Psoas muscle (tissue), 8 donors: ENCODE results near the gene MAPKAP1. TPM values are rescaled to one million over a fixed set of nuclear protein-coding genes. Genes with fewer than 3 reads are reported as not detected.
"Not testable (repeated sequence)": the region's sequence is repeated elsewhere in the genome, so short reads cannot be mapped to it uniquely, and the experiment has no call there.

ENCODE experiments used
- ATAC-seq, 4 donors: fragments of 200-7000 bp; cut with Tn5 transposase; one replicate each; pipeline ENCODE4 v1.9.1; 2020; ENCODE audit warnings: moderate library complexity in 3 of 4, mild to moderate bottlenecking in 2 of 4
- DNase-seq, 2 donors: peaks; one replicate each; pipeline ENCODE4 v3.0.0-alpha.2; 2020
- H3K27ac ChIP-seq: fragments of 200-600 bp; one replicate; pipeline ENCODE4 v1.8.0; 2022
- H3K27me3 ChIP-seq, 3 donors: fragments of 200-600 bp in 1 of 3; one replicate each; pipeline versions ENCODE4 v1.6.1 to v1.8.0; 2013 to 2022; ENCODE audit warnings: low read length in 2 of 3, mild to moderate bottlenecking in 2 of 3, moderate library complexity in 1 of 3; ENCODE audit not compliant: insufficient read depth in 3 of 3
- H3K36me3 ChIP-seq, 2 donors: fragments of 200-600 bp in 1 of 2; one replicate each; pipeline versions ENCODE4 v1.6.1 to v1.8.0; 2013 to 2022; ENCODE audit warnings: low read depth in 1 of 2, mild to moderate bottlenecking in 1 of 2, moderate library complexity in 1 of 2; ENCODE audit not compliant: insufficient read depth in 1 of 2
- H3K4me1 ChIP-seq: fragments of 200-600 bp; one replicate; pipeline ENCODE4 v1.8.0; 2022
- H3K4me3 ChIP-seq: fragments of 200-600 bp; one replicate; pipeline ENCODE4 v1.8.0; 2022; ENCODE audit warnings: mild to moderate bottlenecking
- H3K9me3 ChIP-seq: fragments of 200-600 bp; one replicate; pipeline ENCODE4 v1.8.0; 2022
- CTCF ChIP-seq: fragments of 200-600 bp; IDR thresholded peaks from one replicate; pipeline ENCODE4 v1.8.0; 2022; ENCODE audit warnings: antibody characterized with exemption
- WGBS, 3 donors: extraction: QIAGEN DNeasy Blood & Tissue Kit; methylation state at CpG; one replicate each; pipeline versions ENCODE4 v1.1.6 to v1.1.7; 2013; 5-methylcytosine and 5-hydroxymethylcytosine counted together
- intact Hi-C, 2 donors: fragments of 100-400 bp; cut with DNase I; formaldehyde crosslinking; loops; one replicate each; pipeline versions ENCODE4 v1.11.0 to v1.14.2; 2022
- polyA plus RNA-seq, 3 donors: library from polyadenylated mRNA; stranded (reverse); fragments of 200-250 nt; gene quantifications; one replicate each; pipeline ENCODE4 v1.2.3, GENCODE V29; 2013
- total RNA-seq, 4 donors: library from RNA; stranded (reverse); fragmentation: NEBNext Ultra II Directional in 2 of 4; extraction: Animal tissue kit (Norgen Biotek cat#: 25700) in 2 of 4; gene quantifications; one replicate each; pipeline versions ENCODE4 v1.2.1 to v1.2.4, GENCODE V29; 2021 to 2023
- donor health status: healthy with polysubstance abuse.
- donor health status: DM: no; HTN: no; CAD: no; lungs with moderate emphysema.
- donor health status: Bipolar disorder and iron deficiency.
- donor health status: healthy.
- donor health status: DM: yes; HTN: yes; CAD: no.
- donor health status: DM: no; HTN: no; CAD: no.
- donor health status: DM: no; HTN: no; CAD: no.
- donor health status: DM: yes; HTN: yes; CAD: no.

The MAPKAP1 gene
- total and polyA plus RNA-seq, 7 donors = 64.2 to 124 (median 90.4) TPM

GRCh38 chr9:125580701-125581286 lies 126.2 kb downstream of the MAPKAP1 start:
- WGBS, 3 donors = 78 to 85% (median 85%) methylated on average over 4 of the region's 4 CpGs
- H3K27me3 ChIP-seq = no peaks in the 10 kb centered on the region
- intact Hi-C loops = no loop called here

GRCh38 chr9:125579030-125579932 lies 127.7 kb downstream of the MAPKAP1 start:
- intact Hi-C loops = no loop called here
- ATAC-seq = no peak
- Histone ChIP-seq H3K27ac (no peak overlapping the region), H3K27me3 (no peaks in the 10 kb centered on the region), H3K4me3 (no peak overlapping the region), H3K9me3 (no peaks in the 10 kb centered on the region), H3K4me1 (no peaks in the 10 kb centered on the region), H3K36me3 (no peaks in the 10 kb centered on the region)
- DNase-seq = no peak
- WGBS, 3 donors = 89 to 95% (median 91%) methylated on average over 12 of the region's 12 CpGs
- no peak for TF ChIP-seq CTCF

More at GRCh38 chr9:125580701-125581286, 126.2 kb downstream of the MAPKAP1 start:
- no peaks in the 10 kb centered on the region for H3K4me1 ChIP-seq
- no peak overlapping the region for H3K27ac ChIP-seq
- ATAC-seq (no peak), DNase-seq (no peak)
- no peaks in the 10 kb centered on the region for H3K9me3 ChIP-seq
- peaks cover 0 to 6% of the 10 kb centered on the region in 2 donors for H3K36me3 ChIP-seq
- no peak for TF ChIP-seq CTCF
- H3K4me3 ChIP-seq = no peak overlapping the region

GRCh38 chr9:125574126-125574877 lies 132.7 kb downstream of the MAPKAP1 start:
- Histone ChIP-seq H3K36me3 (no peaks in the 10 kb centered on the region), H3K9me3 (peaks cover 5% of the 10 kb centered on the region), H3K4me3 (no peak overlapping the region), H3K27me3 (no peaks in the 10 kb centered on the region), H3K4me1 (no peaks in the 10 kb centered on the region), H3K27ac (no peak overlapping the region)
- TF ChIP-seq CTCF = no peak
- ATAC-seq (no peak), DNase-seq (no peak)
- WGBS, 3 donors = 76 to 92% (median 90%) methylated on average over 2 of the region's 2 CpGs
- intact Hi-C loops = no loop called here

- H3K4me1 ChIP-seq, H3K27me3 ChIP-seq, H3K9me3 ChIP-seq, H3K4me3 ChIP-seq, H3K27ac ChIP-seq, ATAC-seq, DNase-seq, H3K36me3 ChIP-seq, intact Hi-C loops: not testable (repeated sequence)
- WGBS, 3 donors = 91 to 98% (median 93%) methylated on average over 1 of the region's 1 CpG
Observed at GRCh38 chr9:125572461-125572860, 134.5 kb downstream of the MAPKAP1 start.

- intact Hi-C loops = not testable (repeated sequence)
Observed at GRCh38 chr9:125571824-125572223, 135.2 kb downstream of the MAPKAP1 start.

More at GRCh38 chr9:125571824-125572223, 135.2 kb downstream of the MAPKAP1 start:
- not testable (repeated sequence) for H3K36me3 ChIP-seq, H3K27ac ChIP-seq, ATAC-seq, H3K4me3 ChIP-seq, H3K9me3 ChIP-seq, H3K27me3 ChIP-seq, H3K4me1 ChIP-seq, DNase-seq
- 95 to 100% (median 97%) methylated on average over 3 of the region's 3 CpGs for WGBS, 3 donors
